MM.1S (cell line): ENCODE measurements around the gene PGD.

ENCODE experiments used
- DNase-seq: peaks from one replicate; pipeline ENCODE4 v3.0.0-alpha.2; 2015
- H2AFZ ChIP-seq: fragments of 300-600 bp; sonication (generic); 2 replicates; pipeline ENCODE4 v1.6.0; 2016; ENCODE audit warnings: antibody characterized with exemption, low read length
- H3F3A ChIP-seq: fragments of 300-600 bp; sonication (generic); 2 replicates; pipeline ENCODE4 v1.6.1; 2016; ENCODE audit warnings: mild to moderate bottlenecking, antibody characterized with exemption, low read length, moderate library complexity, mixed read lengths; ENCODE audit not compliant: insufficient read depth
- H3K27ac ChIP-seq: fragments of 300-600 bp; sonication (generic); 2 replicates; pipeline ENCODE4 v1.5.1; 2016; ENCODE audit warnings: mild to moderate bottlenecking, low read length
- H3K27me3 ChIP-seq: fragments of 300-600 bp; sonication (generic); replicated peaks from 2 replicates; pipeline ENCODE4 v1.6.0; 2016; ENCODE audit warnings: low read length; ENCODE audit not compliant: insufficient read depth
- H3K36me3 ChIP-seq: fragments of 300-600 bp; sonication (generic); replicated peaks from 2 replicates; pipeline ENCODE4 v1.6.1; 2016; ENCODE audit warnings: mild to moderate bottlenecking, low read length, mixed read lengths; ENCODE audit not compliant: insufficient read depth
- H3K4me1 ChIP-seq: fragments of 300-600 bp; sonication (generic); 2 replicates; pipeline ENCODE4 v1.6.1; 2016; ENCODE audit warnings: low read length, mixed read lengths
- H3K4me2 ChIP-seq: fragments of 300-600 bp; sonication (generic); 2 replicates; pipeline ENCODE4 v1.6.0; 2016; ENCODE audit warnings: low read depth, low read length
- H3K4me3 ChIP-seq: fragments of 300-600 bp; sonication (generic); 2 replicates; pipeline ENCODE4 v1.5.1; 2016; ENCODE audit warnings: low read length, mixed read lengths
- H3K79me2 ChIP-seq: fragments of 300-600 bp; sonication (generic); 2 replicates; pipeline ENCODE4 v1.6.1; 2016; ENCODE audit warnings: mixed run types, low read length, mixed read lengths
- H3K9ac ChIP-seq: fragments of 300-600 bp; sonication (generic); 2 replicates; pipeline ENCODE4 v1.6.1; 2016; ENCODE audit warnings: low read length, mixed read lengths
- H3K9me2 ChIP-seq: fragments of 300-600 bp; sonication (generic); replicated peaks from 2 replicates; pipeline ENCODE4 v1.6.1; 2016; ENCODE audit warnings: mild to moderate bottlenecking, low read length, mixed read lengths; ENCODE audit not compliant: insufficient read depth
- H3K9me3 ChIP-seq: fragments of 300-600 bp; sonication (generic); replicated peaks from 2 replicates; pipeline ENCODE4 v1.6.1; 2016; ENCODE audit warnings: mild to moderate bottlenecking, low read length, mixed read lengths; ENCODE audit not compliant: insufficient read depth
- H4K20me1 ChIP-seq: fragments of 300-600 bp; sonication (generic); 2 replicates; pipeline ENCODE4 v1.6.1; 2016; ENCODE audit warnings: mild to moderate bottlenecking, low read length, moderate library complexity, mixed read lengths; ENCODE audit not compliant: insufficient read depth
- EZH2 ChIP-seq: fragments of 300-600 bp; sonication (generic); optimal IDR thresholded peaks from 2 replicates; pipeline ENCODE3; 2017; ENCODE audit warnings: low read depth, mild to moderate bottlenecking, antibody characterized with exemption, low read length, mixed read lengths
- EZH2phosphoT487 ChIP-seq: fragments of 300-600 bp; sonication (generic); IDR thresholded peaks from 2 replicates; pipeline ENCODE4 v1.6.1; 2018; ENCODE audit warnings: antibody characterized with exemption, low read length
- TF ChIP-seq, protein P1 (sequence below): fragments of 300-600 bp; sonication (generic); IDR thresholded peaks from 2 replicates; pipeline ENCODE4 v1.5.1; 2016; ENCODE audit warnings: antibody characterized with exemption, low read length, mixed read lengths

Gene PGD

DNA sequence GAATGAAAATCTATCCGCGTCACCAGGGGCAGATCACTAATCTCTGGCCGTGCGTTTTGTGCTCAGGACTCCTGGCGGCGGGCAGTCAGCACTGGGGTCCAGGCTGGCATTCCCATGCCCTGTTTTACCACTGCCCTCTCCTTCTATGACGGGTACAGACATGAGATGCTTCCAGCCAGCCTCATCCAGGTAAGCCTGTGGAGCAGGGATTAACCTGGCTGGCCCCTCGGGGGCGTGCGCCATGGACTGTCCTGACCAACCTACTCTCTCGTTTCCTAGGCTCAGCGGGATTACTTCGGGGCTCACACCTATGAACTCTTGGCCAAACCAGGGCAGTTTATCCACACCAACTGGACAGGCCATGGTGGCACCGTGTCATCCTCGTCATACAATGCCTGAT is 20.5 kb downstream of the PGD start:
- Histone ChIP-seq H3K79me2 (no peaks in the 10 kb centered on the region), H3K4me1 (no peaks in the 10 kb centered on the region), H3K9me2 (no peaks in the 10 kb centered on the region), H3K4me2 (no peak overlapping the region), H3K4me3 (no peak overlapping the region), H4K20me1 (no peaks in the 10 kb centered on the region), H3K36me3 (peaks cover 14% of the 10 kb centered on the region), H3F3A (no peaks in the 10 kb centered on the region), H3K9me3 (no peaks in the 10 kb centered on the region), H3K27ac (no peak overlapping the region), H2AFZ (no peak overlapping the region), H3K9ac (no peak overlapping the region), H3K27me3 (no peaks in the 10 kb centered on the region)
- no peak for DNase-seq
- TF ChIP-seq EZH2 (no peak), EZH2phosphoT487 (no peak)
- TF ChIP-seq, protein P1, sequence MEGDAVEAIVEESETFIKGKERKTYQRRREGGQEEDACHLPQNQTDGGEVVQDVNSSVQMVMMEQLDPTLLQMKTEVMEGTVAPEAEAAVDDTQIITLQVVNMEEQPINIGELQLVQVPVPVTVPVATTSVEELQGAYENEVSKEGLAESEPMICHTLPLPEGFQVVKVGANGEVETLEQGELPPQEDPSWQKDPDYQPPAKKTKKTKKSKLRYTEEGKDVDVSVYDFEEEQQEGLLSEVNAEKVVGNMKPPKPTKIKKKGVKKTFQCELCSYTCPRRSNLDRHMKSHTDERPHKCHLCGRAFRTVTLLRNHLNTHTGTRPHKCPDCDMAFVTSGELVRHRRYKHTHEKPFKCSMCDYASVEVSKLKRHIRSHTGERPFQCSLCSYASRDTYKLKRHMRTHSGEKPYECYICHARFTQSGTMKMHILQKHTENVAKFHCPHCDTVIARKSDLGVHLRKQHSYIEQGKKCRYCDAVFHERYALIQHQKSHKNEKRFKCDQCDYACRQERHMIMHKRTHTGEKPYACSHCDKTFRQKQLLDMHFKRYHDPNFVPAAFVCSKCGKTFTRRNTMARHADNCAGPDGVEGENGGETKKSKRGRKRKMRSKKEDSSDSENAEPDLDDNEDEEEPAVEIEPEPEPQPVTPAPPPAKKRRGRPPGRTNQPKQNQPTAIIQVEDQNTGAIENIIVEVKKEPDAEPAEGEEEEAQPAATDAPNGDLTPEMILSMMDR = no peak

- Histone ChIP-seq H3K4me2 (no peak overlapping the region), H3K4me1 (no peaks in the 10 kb centered on the region), H3K9me2 (no peaks in the 10 kb centered on the region), H3F3A (no peaks in the 10 kb centered on the region), H2AFZ (no peak overlapping the region), H3K9ac (no peak overlapping the region), H4K20me1 (no peaks in the 10 kb centered on the region), H3K27ac (no peak overlapping the region), H3K36me3 (peaks cover 14% of the 10 kb centered on the region), H3K79me2 (no peaks in the 10 kb centered on the region), H3K27me3 (no peaks in the 10 kb centered on the region), H3K9me3 (no peaks in the 10 kb centered on the region), H3K4me3 (no peak overlapping the region)
- DNase-seq = no peak
- TF ChIP-seq, protein P1 = no peak
- TF ChIP-seq EZH2phosphoT487 (no peak), EZH2 (no peak)
Observed at GRCh38 chr1:10421637-10422036, 22.8 kb downstream of the PGD start.

GRCh38 chr1:10424034-10424433 is 25.2 kb downstream of the PGD start:
- Histone ChIP-seq H3K9me3 (no peaks in the 10 kb centered on the region), H3K27me3 (no peaks in the 10 kb centered on the region), H4K20me1 (no peaks in the 10 kb centered on the region), H3K79me2 (no peaks in the 10 kb centered on the region), H3K36me3 (no peaks in the 10 kb centered on the region; the same call in 1 of the 2 replicates), H3K4me2 (no peak overlapping the region), H3K27ac (no peak overlapping the region), H3K9me2 (no peaks in the 10 kb centered on the region), H3K9ac (no peak overlapping the region), H2AFZ (no peak overlapping the region), H3K4me1 (no peaks in the 10 kb centered on the region), H3F3A (no peaks in the 10 kb centered on the region), H3K4me3 (no peak overlapping the region)
- TF ChIP-seq EZH2 = no peak
- TF ChIP-seq, protein P1 = no peak
- no peak for TF ChIP-seq EZH2phosphoT487
- DNase-seq = no peak
